Activated CD8-positive, alpha-beta memory T cell treated with anti-CD3 and anti-CD28 coated beads for 36 hours (primary cell): ENCODE data around the gene KANK4. TPM values are rescaled to one million over a fixed set of nuclear protein-coding genes. Genes with fewer than 3 reads are reported as not detected.

ENCODE experiments used
- CTCF ChIA-PET: fragments of 350-600 bp; sonication (Branson Sonifier 250); formaldehyde crosslinking; loops from one replicate; lab custom pipeline; 2021; ENCODE audit warnings: antibody characterized with exemption; lab: Charles Lee
- POLR2A ChIA-PET: fragments of 350-600 bp; sonication (Branson Sonifier 250); formaldehyde crosslinking; loops from one replicate; lab custom pipeline; 2021; ENCODE audit warnings: antibody characterized with exemption; lab: Charles Lee
- total RNA-seq, 2 experiments: library from RNA; stranded (reverse); gene quantifications; one replicate each; pipeline ENCODE4 v1.2.3, GENCODE V29; 2021

Gene KANK4
- total RNA-seq, 2 experiments from 2014 or later = not detected

DNA sequence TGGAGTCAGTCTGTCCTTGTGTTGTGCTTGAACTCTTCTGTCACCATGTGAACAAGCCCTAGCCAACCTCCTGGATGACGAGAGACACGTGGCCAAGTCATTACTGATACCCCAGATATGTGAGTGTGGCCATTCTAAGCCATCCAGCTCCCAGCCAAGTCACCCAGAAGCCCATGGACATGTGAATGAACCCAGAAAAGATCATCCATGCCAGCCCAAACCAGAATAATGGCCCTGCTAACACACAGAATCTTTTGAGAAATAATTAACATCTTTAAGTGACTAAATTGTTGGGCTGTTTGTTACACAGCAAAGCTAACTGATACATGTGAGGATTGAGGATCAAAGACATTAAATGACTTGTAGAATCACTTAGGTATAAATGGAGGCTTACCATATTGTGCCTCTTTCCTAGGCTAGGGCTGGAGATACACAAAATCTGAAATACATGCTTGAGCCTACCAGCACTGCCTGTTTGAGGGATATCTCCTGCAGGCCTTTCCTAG lies 38.2 kb downstream of the KANK4 start:
- ChIA-PET CTCF (no interaction called here), POLR2A (no interaction called here)

DNA sequence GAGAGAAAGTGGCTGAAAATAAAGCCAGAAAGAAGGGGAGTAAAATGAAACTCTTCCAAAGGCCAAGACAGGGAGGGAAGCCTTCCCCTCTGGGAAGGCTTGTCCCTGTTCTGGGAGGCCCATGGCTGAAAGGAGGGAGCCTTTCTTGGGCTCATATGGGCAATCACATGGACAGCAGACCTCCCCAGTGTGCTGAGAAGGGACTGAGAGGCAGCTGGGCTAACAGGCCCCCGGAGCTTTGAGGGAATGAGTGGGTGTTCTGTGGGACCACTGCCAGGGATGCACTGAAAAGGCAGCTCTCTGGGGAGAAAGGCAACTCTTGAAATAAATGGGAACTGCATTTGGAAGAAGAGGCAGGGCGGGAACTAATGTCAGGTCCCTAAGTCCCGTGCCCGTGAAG lies 39.1 kb downstream of the KANK4 start:
- ChIA-PET CTCF (no interaction called here), POLR2A (no interaction called here)

DNA sequence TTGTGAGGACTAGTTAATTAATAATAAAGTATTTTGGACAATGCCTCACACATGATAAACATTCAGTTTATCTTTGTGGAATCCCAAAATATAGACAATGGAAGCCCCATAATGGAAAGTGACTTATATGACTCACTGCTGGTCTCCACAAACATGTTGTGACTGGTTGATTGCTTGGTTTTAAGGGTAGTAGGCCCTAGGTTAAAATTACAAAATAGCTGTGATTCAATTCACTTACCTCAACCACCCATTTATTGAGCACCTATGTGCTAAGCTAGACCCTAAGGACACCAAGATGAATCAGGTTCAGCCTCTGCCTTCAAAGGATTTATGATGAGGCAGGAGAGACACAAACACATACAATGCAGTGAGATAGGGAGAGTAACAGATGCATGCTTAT lies 42.4 kb downstream of the KANK4 start:
- POLR2A ChIA-PET = no interaction called here
- CTCF ChIA-PET = no interaction called here

DNA sequence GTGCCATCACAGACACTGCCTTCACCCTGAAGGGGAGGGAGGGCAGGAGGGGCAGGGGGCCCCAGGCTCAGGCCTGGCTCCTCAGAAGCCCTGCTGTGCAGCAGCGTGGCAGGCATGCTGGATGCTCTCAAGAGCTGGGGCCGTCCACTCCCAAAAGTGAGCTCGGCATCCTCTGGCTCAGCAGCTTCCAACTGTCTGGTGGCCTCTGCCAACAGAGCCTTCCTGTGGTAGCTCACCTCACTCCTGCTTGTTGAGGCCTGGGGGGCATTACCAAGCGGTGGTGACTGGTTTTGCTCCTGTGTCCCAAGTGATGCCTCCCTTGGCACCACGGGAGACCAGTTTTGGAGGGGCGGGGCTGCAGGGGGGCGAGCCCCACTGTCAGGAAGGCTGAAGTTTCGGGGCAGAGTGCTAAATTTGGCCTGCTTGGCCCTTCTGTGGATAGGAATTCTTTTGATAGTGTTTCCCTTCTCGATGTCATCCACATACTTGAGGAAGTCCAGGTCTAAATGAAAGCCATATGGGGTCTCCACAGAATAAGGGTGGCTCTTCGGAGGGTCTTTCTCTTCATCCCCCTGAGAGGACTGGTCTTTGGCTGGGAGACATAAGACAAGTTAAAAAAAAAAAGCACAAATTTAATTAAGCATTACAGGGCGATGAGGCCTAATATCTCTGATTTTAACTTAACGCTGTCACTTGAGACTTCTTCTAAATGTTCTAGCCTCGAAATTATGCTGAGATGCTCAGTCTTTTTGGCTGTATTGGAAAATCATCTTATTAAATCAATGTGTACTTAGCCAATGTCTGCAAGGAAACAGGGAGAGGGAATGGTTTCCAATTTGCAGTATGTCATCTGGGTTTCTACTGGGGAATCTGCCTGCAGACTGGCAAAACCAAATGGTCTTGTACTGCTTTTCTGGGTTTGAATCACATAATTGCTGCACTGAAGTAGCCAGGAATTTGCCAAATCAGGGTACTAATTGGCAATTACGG lies 44.4 kb downstream of the KANK4 start:
- CTCF ChIA-PET = interaction anchor here (1.2 kb wide), 1 partner anchor 9 kb away, joined by 3 read pairs; no protein-coding TSS in a partner anchor
- POLR2A ChIA-PET = no interaction called here

DNA sequence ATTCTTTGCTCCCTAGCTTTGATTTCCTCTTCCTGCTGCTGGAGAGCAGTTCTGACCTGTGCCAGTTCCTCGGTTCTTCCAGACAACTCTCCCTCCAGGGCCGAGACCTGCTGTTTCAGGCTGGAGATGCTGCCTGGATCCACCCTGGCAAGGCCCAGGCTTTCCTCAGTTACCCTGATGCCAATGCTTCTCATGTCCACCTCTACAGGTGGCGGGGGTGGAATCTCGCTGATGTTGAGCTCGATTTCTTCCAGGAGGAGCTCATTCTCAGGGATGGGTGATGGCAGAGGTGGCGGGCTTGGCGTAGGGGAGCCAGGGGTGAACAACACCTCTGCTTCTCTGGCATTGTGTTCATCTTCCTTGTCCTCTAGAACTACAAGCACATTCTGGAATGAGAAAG lies 45.3 kb downstream of the KANK4 start:
- ChIA-PET POLR2A (no interaction called here), CTCF (interaction anchor here (1.2 kb wide), 1 partner anchor 9 kb away, joined by 3 read pairs; no protein-coding TSS in a partner anchor)

DNA sequence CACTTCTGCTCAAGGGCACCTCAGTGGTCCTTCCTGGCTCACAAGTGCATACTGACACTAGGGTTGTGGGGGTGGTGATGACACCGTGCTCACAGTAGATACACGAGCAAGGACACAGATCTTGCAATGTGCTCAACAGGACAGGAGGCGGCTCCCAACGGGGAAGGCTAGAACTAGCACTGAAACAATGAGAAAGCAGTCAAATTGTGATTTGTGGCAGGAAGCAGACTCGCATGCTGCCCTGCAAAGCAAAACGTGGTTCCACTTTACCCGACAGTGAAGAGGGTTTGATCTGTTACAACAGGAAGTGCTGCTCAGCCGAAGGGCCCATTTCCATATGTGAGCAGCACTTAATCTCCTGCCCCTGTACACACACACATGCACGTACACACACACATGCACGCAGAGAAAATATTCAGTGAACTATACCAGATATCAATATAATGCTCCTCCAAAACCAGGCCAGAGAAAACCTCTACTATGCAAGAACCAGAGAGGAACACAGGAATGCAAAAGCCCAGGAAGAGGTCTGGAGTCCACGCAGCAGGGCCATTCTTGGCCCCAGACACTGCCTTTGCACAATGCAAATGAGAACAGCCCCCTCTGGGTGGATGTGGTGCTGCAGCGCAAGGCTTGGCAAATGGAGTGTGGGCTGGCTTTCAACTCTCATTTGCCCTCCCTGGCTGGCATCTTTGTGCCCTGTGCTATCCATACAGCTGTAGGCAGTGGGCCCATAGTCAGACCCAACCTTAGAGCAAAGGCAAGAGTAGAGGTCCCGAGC lies 47.1 kb downstream of the KANK4 start:
- CTCF ChIA-PET = no interaction called here
- POLR2A ChIA-PET = interaction anchor here (0.7 kb wide), 1 partner anchor 1640 kb away, joined by 6 read pairs; no protein-coding TSS in a partner anchor

DNA sequence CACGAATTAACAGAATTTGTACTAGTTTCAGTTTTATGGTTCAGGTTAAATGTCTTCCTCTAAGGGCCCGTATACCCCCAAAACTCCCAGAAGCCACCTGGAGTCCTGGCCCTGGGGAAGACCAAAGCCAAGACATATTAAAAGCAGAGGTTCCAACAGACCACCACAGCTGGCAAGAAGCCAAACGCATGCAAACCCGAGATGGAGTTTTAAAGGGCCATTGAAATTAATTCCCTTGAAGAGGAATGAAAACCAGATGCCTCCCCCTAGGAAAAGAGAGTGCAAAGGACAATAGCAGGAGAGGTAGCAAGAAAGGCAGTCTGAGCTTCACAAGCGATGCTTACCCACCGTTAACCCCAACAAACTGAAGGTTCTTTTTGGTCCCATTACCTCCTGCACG lies 48.1 kb downstream of the KANK4 start:
- POLR2A ChIA-PET = no interaction called here
- CTCF ChIA-PET = no interaction called here

DNA sequence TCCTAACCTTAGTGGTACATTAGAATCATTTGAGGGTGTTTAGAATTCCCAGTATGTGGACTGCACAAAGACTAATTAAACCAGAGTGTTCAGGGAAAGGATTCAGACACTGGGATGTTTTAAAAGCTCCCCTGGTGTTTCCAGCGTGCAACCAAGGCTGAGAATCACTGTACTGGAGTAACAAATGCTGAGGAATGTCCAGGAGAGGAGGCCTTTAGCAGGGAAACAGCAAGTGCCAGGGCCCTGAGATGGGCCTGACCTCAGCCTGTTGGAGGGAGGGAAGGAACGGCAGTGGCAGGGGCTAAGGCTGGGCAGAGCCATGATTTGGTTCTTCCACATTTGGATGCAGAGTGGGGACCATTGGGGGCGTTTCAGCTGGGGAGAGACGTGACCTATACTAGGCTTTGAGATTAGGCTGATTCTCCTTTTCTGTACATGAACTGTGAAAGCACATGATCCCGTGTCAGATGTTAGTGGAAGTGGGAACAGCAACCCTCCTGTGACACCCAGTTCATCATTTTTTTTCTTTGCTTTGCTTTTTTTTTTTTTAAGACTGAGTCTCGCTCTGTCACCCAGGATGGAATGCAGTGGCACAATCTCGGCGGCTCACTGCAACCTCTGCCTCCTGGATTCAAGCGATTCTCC lies 49.3 kb downstream of the KANK4 start:
- POLR2A ChIA-PET = no interaction called here
- CTCF ChIA-PET = no interaction called here

DNA sequence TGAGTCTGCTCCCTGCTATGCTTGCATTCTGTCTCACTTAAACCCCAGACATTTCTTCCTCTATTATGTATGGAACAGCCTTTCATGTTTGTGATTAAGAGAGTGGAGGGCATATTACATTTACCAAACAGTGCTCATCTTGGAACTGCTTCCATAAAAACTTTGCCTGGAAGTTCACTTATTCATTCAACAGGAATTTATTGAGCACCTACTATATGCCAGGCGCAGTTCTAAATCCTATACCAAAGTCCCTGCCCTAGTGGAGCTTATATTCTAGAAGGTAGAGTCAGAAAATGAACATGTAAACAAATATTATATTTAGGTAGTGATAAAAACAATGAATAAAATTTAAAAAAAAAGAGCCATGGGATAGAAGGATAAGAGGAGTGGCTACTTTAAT lies 49.8 kb downstream of the KANK4 start:
- ChIA-PET POLR2A (no interaction called here), CTCF (no interaction called here)

DNA sequence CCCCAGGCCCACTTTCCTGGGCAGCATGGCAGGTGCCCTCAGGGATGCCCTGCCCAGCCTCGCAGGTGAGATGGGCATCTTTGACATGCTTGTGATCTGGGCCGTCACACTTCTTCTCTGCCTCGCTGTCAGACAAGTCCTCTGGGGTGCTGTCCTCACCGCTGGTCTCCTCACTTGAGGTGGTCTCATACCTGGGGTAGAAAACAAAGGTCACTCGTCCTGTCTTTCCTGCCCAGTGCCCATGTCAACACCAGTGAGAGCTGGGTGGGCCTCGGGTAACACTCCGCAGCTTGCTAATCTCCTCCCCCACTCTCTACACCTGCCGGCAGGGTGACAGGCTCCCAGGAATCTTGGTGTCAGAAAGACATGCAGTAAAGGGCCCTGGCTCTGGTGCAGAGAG lies 50.9 kb downstream of the KANK4 start:
- ChIA-PET CTCF (no interaction called here), POLR2A (no interaction called here)

DNA sequence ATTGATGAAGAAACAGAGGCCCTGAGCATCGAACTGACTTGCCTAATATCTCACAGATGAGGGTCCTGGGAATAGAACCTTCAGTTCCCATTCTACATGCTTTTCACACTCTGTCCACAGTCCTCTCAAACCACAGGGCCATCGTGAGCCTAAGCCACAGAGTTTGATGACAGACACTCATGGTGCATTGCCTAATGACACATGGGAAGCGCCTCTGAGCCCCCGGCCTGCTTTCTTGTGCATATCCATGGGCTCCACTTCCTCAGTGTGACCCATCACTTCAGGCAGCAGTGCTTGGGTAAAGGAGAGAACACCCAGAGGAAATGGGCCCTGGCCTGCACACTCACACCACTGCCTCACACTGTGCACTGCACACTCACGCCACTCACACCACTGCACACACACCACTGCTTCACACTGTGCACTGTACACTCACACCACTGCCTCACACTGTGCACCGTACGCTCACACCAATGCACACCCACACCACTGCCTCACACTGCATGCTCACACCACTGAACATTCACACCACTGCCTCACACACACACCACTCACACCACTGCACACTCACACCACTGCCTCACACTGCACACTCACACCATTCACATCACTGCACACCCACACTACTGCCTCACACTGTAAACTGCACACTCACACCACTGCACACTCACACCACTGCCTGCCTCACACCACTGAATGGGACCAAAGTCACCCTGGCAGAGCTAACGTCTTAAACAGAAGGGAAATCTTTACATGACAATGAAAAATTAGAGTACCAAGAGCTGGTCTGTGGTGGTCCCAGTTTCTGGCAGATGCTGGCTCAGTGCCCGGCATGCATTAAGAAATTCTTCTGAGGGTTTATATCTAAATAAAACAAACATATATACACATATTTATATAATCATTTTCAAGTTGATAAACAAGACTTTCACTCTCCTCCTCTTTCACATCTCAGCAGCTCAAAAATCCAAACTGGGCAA lies 53.0 kb downstream of the KANK4 start:
- ChIA-PET CTCF (interaction anchor here (1.1 kb wide), 1 partner anchor 8 kb away, joined by 3 read pairs; no protein-coding TSS in a partner anchor), POLR2A (no interaction called here)

DNA sequence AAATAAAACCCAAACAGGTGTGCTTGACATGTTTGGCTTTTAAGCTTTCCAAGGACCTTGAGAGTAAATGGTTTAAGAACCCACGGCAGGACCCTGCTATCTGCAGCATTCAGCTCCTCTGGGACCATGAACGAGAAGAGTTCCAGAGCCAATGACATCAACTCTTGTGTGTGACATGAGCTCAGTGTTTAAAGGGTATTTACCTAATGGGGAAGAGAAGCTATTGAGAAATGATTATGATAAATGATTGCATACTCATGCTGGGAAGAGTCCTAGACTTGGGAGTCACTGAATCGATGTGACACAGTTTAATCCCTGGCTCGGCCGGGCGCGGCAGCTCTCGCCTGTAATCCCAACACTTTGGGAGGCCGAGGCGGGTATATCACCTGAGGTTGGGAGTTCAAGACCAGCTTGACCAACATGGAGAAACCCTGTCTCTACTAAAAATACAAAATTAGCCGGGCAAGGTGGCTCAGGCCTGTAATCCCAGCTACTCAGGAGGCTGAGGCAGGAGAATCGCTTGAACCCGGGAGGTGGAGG lies 55.4 kb downstream of the KANK4 start:
- ChIA-PET CTCF (no interaction called here), POLR2A (no interaction called here)

DNA sequence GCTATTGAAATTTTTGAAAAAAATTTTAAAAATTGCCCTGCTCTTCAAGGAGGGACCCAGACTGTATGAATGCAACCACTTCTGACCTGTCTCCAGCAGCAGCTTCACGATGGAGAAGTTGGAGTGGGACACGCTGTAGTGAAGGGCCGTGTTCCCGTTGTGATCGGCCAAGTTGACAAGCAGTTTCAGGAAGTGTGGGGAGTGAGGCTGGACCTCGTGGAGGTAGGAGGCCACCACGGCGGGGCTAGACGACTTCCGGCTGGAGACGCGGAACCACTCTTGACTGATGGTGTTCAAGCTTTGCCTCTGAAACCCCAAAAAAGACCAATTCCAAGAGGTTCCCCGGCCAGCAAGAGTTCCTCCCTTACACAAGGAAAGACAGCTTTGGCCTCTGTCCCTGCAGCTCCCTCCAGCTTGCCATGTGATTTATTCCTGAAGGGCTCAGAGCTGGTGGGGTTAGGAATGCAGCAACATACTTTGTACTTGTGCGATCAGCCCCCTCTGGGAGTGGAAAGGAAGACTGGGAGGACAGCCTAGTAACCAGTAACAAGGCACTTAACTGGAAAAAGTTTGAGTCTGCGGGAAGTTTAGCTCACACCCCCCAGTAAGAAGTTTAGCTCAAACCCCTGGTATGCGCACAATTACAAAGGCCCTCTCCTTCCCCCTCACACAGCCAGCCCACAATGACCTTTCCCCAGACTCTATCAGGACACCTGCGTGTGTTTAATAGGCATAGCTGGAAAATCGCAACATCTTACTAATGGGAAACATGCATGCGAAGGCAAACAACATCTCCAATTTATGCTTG lies 56.0 kb downstream of the KANK4 start:
- ChIA-PET POLR2A (no interaction called here), CTCF (no interaction called here)

DNA sequence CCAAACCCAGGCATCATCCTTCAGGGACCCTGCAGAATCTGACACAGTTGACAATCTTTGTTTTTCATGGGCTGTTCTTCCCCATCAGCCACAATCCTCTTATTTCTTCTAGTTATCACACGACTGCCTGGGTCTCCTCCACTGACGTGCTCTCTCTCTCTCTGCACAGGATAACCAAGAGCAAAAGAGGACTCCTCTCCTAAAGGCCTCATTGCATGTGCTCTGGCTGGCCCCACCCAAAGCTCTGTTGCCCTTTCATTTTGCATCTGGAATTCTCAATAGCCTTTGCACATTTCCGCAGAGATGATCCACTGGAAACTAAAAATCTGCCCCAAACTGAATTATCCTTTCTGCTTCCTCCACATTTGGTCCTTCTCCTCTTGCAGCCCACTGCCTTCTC lies 58.5 kb downstream of the KANK4 start:
- CTCF ChIA-PET = no interaction called here
- POLR2A ChIA-PET = no interaction called here

DNA sequence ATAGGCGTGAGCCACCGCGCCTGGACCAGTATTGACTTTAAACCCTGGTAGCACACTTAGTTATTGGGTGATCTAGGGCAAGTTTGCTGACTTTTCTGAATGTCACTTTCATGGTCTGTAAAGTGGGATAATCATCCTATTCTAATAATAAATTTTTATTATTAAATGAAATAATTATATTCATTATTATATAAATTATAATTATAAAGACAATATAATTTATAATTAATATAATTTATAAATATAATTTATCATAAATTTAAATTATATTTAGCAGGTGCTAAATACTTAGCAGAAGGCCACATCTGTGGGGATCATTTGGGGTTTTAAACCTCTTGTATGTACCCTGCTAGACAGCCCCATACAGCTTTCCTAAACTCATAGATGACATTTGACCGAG lies 59.7 kb downstream of the KANK4 start:
- ChIA-PET CTCF (no interaction called here), POLR2A (no interaction called here)

DNA sequence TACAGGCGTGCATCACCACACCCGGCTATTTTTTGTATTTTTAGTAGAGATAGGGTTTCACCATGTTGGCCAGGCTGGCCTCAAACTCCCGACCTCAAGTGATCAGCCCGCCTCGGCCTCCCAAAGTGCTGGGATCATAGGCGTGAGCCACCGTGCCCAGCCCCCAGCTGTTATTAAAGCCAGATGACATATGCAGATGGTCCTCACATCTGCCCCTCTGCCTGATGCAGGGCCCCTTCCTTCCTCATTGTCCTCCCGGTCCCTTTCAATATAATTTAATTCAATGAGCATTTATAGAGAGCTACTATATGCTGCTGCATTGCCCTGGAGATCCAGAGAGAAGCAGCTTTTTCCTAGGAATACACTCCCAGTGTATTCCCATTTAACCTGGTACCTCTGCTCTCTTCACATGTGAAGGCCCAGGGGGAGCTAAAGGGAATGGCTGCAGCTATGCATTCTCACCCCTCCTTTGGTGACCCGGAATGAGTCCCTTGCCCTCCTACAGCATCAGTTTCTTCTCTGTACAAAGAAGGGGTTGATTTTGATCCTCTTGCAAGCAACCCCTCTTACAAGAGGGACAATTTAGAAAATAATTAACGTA lies 69.0 kb downstream of the KANK4 start:
- CTCF ChIA-PET = no interaction called here
- POLR2A ChIA-PET = no interaction called here
